ENCODE data around the gene FYB2. TPM values are rescaled to one million over a fixed set of nuclear protein-coding genes. Genes with fewer than 3 reads are reported as not detected.

The FYB2 gene
- total RNA-seq, 2 donors from 2014 or later = not detected

DNA sequence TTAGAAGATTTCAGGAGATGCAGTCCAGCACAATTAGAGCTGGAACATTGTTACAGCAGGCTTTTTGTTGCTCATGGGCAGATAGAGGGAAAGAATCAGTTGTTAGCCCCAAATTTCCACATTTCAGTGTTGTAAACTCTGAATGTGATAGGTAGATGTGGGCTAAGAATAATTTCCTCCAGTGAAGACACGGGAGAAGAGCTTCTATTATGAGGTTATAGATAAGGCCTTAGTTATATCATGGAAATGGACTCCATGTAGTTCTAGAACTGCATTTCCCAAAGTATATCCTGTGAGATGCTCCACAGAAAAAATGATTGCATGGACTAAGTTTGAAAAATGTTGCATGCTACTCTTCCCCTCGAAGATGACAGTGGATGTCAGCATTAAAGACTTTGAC lies 109.2 kb downstream of the FYB2 start:
- Mint-ChIP-seq H3K27me3 (peaks cover 25% of the 10 kb centered on the region), H3K4me3 (no peak overlapping the region), H3K27ac (no peak overlapping the region), H3K4me1 (no peaks in the 10 kb centered on the region), H3K36me3 (ENCODE audit: low read depth) (no peaks in the 10 kb centered on the region)
- ATAC-seq (no peak), DNase-seq (no peak)
- H3K9me3 ChIP-seq (ENCODE audit: control insufficient read depth, low read length, poor library complexity, severe bottlenecking) = no peaks in the 10 kb centered on the region

DNA sequence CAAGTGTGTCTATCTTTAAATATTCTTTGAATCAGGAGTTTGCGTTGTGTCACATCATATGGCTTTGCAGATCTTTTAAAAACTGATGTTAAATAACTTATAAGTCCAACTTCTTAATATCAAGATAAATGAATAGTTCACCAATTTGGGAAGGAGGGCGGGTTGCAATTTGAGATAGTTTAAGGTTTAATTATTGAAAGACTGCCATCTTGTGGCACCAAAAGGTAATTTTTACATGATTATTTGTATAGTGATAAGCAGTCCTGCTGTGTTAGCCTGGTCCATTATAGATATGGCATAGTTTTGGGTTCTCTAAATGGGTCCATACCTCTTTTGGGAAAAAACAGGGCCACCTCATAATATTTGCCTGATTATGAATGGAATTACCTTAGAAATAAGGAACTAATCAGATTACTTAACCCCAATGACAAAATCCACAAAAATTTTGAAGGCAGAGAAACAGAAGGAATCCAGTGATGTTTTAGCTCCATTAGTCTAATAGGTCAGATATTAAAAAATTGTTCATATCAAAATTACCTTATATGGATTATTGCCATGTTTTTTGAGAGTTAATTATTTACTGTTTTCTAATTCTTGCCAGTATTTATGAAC lies 109.8 kb downstream of the FYB2 start:
- no peak overlapping the region for H3K4me3 Mint-ChIP-seq

DNA sequence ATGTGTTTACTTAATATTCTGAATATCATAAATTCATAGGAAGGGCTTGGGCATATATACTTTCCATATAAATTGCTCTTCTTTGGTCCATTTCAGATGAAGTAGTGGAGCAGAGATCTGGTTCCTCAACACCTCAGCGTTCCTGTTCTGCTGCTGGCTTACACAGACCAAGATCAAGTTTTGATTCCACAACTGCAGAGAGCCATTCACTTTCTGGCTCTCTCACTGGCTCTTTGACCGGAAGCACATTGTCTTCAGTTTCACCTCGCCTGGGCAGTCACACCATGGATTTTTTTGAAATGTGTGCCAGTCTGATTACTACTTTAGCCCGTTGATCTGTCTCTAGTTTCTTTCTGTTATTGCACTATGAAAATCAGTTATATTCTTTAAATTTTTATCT lies 111.8 kb downstream of the FYB2 start:
- ATAC-seq (no peak), DNase-seq (no peak)
- no peaks in the 10 kb centered on the region for H3K9me3 ChIP-seq (ENCODE audit: control insufficient read depth, low read length, poor library complexity, severe bottlenecking)
- Mint-ChIP-seq H3K27me3 (peaks cover 21% of the 10 kb centered on the region), H3K27ac (no peak overlapping the region), H3K4me3 (no peak overlapping the region), H3K36me3 (ENCODE audit: low read depth) (no peaks in the 10 kb centered on the region), H3K4me1 (no peaks in the 10 kb centered on the region)

More for the DNA sequence above, 109.8 kb downstream of the FYB2 start:
- ATAC-seq = no peak
- H3K27me3 Mint-ChIP-seq = peaks cover 25% of the 10 kb centered on the region
- no peaks in the 10 kb centered on the region for H3K9me3 ChIP-seq (ENCODE audit: control insufficient read depth, low read length, poor library complexity, severe bottlenecking)
- no peaks in the 10 kb centered on the region for H3K4me1 Mint-ChIP-seq
- no peak for DNase-seq
- H3K36me3 Mint-ChIP-seq (ENCODE audit: low read depth) = no peaks in the 10 kb centered on the region
- no peak overlapping the region for H3K27ac Mint-ChIP-seq

DNA sequence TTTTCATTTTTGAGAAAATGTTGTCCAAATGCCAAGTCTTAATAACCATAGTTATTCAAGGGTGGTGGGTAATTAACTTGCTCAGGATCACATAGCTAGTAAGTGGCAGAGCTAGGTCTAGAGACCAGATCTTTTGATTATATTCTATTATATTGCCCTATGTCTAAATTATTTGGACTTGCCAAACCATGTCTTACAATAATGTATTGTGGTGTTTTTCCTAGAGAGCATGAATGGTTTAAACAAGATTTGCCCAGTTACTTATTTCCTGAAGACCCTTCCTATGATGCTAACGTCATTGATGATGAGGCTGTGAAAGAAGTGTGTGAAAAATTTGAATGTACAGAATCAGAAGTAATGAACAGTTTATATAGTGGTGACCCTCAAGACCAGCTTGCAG lies 115.5 kb downstream of the FYB2 start:
- no peaks in the 10 kb centered on the region for H3K4me1 Mint-ChIP-seq
- no peaks in the 10 kb centered on the region for H3K36me3 Mint-ChIP-seq (ENCODE audit: low read depth)
- peaks cover 13% of the 10 kb centered on the region for H3K27me3 Mint-ChIP-seq
- ATAC-seq (no peak), DNase-seq (no peak)
- H3K27ac Mint-ChIP-seq = no peak overlapping the region
- no peaks in the 10 kb centered on the region for H3K9me3 ChIP-seq (ENCODE audit: control insufficient read depth, low read length, poor library complexity, severe bottlenecking)
- H3K4me3 Mint-ChIP-seq = no peak overlapping the region

DNA sequence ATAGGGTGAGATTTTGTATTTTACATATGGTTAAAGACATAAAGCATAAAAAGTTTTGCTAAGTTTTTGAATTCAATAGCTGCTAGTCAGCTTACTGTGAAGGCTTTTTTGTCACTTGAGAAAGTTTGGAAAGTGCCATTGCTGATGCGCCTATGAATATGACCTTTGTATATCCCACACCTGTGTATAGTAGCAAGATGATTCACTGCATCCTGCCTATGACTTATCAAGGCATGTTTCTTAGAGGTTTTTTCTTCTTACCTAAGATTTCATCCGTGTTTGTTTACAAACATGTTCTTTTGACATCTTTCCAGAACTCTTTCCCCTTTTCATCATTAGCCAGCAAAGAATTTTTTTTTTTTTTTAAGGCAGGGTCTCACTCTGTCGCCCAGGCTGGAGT lies 122.5 kb downstream of the FYB2 start:
- Mint-ChIP-seq H3K4me1 (no peaks in the 10 kb centered on the region), H3K4me3 (no peak overlapping the region), H3K27me3 (peaks cover 11% of the 10 kb centered on the region), H3K36me3 (ENCODE audit: low read depth) (no peaks in the 10 kb centered on the region), H3K27ac (no peak overlapping the region)
- no peaks in the 10 kb centered on the region for H3K9me3 ChIP-seq (ENCODE audit: control insufficient read depth, low read length, poor library complexity, severe bottlenecking)
- ATAC-seq = no peak
- DNase-seq = no peak

DNA sequence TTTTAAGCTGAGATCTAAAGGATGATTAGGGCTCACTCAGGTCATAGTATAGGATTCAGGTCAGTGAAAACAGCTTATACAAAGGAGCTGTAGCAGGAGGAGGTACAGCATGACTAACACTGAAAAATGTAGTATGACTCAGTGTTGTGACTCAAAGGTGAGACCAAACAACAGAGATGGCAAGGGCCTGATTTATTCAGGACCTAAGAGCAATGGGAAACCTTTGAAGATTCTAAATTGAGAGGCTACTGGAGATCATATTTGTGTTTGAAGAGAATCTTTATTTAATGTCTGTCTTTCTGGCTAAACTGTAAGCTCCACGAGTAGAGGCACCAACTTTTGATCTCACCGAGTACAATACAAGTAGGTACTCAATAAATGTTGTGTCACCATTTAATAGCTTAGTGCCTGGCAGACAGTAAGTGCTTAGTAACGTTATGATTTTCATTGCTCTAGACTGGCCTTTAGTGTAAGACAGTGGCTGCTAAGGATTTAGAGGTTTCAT lies 130.6 kb downstream of the FYB2 start:
- Mint-ChIP-seq H3K27me3 (no peaks in the 10 kb centered on the region), H3K27ac (no peak overlapping the region), H3K36me3 (ENCODE audit: low read depth) (no peaks in the 10 kb centered on the region), H3K4me3 (no peak overlapping the region), H3K4me1 (no peaks in the 10 kb centered on the region)
- no peaks in the 10 kb centered on the region for H3K9me3 ChIP-seq (ENCODE audit: control insufficient read depth, low read length, poor library complexity, severe bottlenecking)
- DNase-seq (no peak), ATAC-seq (no peak)

DNA sequence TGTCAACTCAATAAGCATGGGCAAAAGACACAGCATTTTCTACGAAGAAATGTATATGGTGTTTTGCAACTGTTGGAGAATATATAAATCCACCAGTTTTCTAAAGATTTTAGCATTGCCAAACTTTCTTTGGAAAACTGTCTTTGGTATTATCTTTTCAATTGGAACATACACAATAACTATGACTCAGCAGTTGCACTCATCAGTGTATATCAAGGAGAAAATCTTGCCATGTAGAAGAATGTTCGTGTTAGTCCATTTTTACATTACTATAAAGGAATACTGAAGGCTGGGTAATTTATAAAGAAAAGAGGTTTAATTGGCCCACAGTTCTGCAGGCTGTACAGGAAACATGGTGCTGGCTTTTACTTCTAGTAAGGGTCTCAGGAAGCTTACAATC lies 133.0 kb downstream of the FYB2 start:
- H3K4me3 Mint-ChIP-seq = no peak overlapping the region
- H3K27me3 Mint-ChIP-seq = no peaks in the 10 kb centered on the region
- DNase-seq (no peak), ATAC-seq (no peak)
- H3K9me3 ChIP-seq (ENCODE audit: control insufficient read depth, low read length, poor library complexity, severe bottlenecking) = no peaks in the 10 kb centered on the region
- H3K36me3 Mint-ChIP-seq (ENCODE audit: low read depth) = no peaks in the 10 kb centered on the region
- H3K27ac Mint-ChIP-seq = no peak overlapping the region
- H3K4me1 Mint-ChIP-seq = no peaks in the 10 kb centered on the region

DNA sequence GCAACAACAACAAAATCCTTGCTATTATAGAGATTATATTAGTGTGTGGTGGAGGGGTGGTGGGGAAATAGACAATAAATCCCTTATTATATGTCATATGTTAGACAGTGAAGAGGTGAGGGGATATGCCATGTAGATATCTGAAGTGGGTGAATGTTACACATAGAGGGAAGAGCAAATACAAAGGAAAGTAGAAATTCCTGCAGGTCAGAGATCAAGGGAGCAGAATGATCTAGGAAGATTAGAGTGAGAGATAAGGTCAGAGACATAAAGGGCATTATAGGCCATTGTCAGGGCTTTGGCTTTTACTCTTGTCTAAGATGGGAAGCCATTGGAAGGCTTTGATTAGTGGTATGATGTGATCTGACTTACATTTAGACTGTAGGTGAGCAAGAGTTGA lies 135.6 kb downstream of the FYB2 start:
- H3K27me3 Mint-ChIP-seq = no peaks in the 10 kb centered on the region
- H3K4me1 Mint-ChIP-seq = no peaks in the 10 kb centered on the region
- no peak for ATAC-seq
- H3K9me3 ChIP-seq (ENCODE audit: control insufficient read depth, low read length, poor library complexity, severe bottlenecking) = no peaks in the 10 kb centered on the region
- no peak overlapping the region for H3K27ac Mint-ChIP-seq
- H3K4me3 Mint-ChIP-seq = no peak overlapping the region
- no peak for DNase-seq
- no peaks in the 10 kb centered on the region for H3K36me3 Mint-ChIP-seq (ENCODE audit: low read depth)

DNA sequence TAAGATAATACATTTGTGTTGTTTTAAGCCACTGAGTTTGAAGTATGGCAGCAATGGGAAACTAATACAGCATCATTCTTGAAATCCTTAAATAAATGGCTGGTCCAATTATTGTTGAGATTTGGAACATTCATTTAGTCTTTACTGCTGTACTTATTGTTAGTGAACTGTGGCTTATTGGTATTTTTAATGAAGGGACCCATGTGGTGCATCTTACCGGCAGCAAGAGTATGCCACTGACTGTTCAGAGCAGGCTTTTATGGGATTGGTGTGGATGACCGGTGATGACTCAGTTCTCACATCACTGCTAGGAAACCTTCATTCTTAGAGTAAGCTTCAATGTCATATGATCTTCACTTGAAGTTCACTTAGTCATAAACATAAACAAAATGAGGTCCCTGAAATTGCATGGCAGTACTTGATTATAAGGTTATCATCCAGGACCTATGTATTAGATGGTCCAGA lies 142.6 kb downstream of the FYB2 start:
- H3K4me1 Mint-ChIP-seq = no peaks in the 10 kb centered on the region
- H3K36me3 Mint-ChIP-seq (ENCODE audit: low read depth) = no peaks in the 10 kb centered on the region
- no peak overlapping the region for H3K4me3 Mint-ChIP-seq
- ATAC-seq (no peak), DNase-seq (no peak)
- no peaks in the 10 kb centered on the region for H3K27me3 Mint-ChIP-seq
- no peaks in the 10 kb centered on the region for H3K9me3 ChIP-seq (ENCODE audit: control insufficient read depth, low read length, poor library complexity, severe bottlenecking)
- H3K27ac Mint-ChIP-seq = no peak overlapping the region

DNA sequence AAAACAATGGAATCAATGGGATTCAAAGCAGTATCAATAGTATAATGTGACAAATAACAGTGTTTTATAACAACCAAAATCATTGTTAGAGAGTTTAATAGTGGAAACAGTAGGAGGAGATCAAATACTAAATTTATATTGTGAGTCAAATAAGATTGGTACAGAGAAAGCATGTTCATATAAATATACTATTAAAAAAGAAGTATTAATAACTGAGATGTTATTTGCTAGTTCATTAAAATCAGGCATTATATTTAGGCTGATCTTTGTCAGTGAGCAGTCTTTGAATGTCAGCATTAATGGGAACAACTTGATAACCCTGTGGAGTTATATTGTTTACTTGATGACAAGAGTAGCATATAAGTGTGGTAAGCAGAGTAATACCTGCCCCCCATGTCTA lies 143.4 kb downstream of the FYB2 start:
- no peaks in the 10 kb centered on the region for H3K9me3 ChIP-seq (ENCODE audit: control insufficient read depth, low read length, poor library complexity, severe bottlenecking)
- DNase-seq (no peak), ATAC-seq (no peak)
- Mint-ChIP-seq H3K27ac (no peak overlapping the region), H3K4me1 (no peaks in the 10 kb centered on the region), H3K36me3 (ENCODE audit: low read depth) (no peaks in the 10 kb centered on the region), H3K27me3 (no peaks in the 10 kb centered on the region), H3K4me3 (no peak overlapping the region)

DNA sequence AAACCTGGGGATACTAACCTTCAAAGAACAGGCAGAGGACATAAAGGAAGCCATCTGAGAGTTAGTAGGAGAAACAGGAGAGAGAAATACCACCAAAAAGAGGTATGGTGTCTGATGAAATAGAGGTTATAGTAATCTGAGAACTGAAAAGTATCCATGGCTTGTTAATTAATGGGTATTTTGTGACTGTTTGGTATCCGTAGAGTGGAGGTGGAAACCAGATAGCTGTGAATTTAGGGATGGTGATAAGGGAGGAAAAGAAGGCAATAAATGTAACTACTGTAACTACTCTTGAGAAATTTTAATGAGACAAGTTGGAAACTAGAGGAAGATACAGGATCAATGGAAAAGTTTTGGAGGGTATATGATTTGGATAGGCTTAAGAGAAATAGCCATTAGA lies 146.6 kb downstream of the FYB2 start:
- Mint-ChIP-seq H3K27ac (no peak overlapping the region), H3K4me3 (no peak overlapping the region), H3K27me3 (peaks cover 15% of the 10 kb centered on the region), H3K4me1 (no peaks in the 10 kb centered on the region), H3K36me3 (ENCODE audit: low read depth) (no peaks in the 10 kb centered on the region)
- DNase-seq (no peak), ATAC-seq (no peak)
- H3K9me3 ChIP-seq (ENCODE audit: control insufficient read depth, low read length, poor library complexity, severe bottlenecking) = no peaks in the 10 kb centered on the region

DNA sequence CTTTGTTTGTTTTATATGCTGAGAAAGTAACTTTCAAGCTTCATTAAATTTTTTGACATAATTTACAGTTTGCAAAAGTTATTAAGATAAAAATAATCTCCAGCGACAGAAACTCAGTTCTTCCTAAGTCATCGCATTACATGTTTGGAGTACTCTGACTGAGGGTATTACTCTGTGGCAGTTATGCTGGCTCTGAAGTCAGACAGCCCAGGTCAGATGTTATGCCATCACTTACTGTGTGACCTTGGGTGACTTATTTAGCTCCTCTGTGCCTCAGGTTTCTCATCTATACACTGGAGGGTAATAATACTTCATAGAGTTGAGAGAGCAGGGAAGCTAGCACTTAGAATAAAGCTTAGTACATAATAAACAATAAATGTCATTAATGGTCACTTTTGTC lies 147.7 kb downstream of the FYB2 start:
- no peak for ATAC-seq
- no peaks in the 10 kb centered on the region for H3K9me3 ChIP-seq (ENCODE audit: control insufficient read depth, low read length, poor library complexity, severe bottlenecking)
- H3K27ac Mint-ChIP-seq = no peak overlapping the region
- H3K36me3 Mint-ChIP-seq (ENCODE audit: low read depth) = no peaks in the 10 kb centered on the region
- H3K27me3 Mint-ChIP-seq = peaks cover 19% of the 10 kb centered on the region
- DNase-seq = no peak
- H3K4me3 Mint-ChIP-seq = no peak overlapping the region
- H3K4me1 Mint-ChIP-seq = no peaks in the 10 kb centered on the region

DNA sequence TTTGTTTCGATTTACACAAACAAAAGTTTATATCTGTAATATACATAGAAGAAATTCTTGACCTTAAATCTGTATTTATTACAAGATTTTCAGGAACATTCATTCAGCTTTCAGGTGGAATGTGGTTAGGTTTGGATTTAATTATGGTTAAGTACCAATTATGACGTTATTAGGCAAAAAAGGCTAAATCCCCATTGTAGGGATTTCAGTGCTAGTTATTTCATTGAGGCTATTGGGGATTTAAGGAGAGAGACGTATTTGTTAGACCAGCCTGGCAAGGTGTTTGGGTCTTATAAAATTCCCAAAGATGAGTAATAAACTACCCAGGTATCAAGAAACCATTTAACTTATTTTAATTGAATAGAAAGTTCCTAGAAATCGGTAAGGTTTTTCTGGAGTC lies 148.1 kb downstream of the FYB2 start:
- no peaks in the 10 kb centered on the region for H3K9me3 ChIP-seq (ENCODE audit: control insufficient read depth, low read length, poor library complexity, severe bottlenecking)
- H3K4me3 Mint-ChIP-seq = no peak overlapping the region
- peaks cover 24% of the 10 kb centered on the region for H3K27me3 Mint-ChIP-seq
- no peaks in the 10 kb centered on the region for H3K36me3 Mint-ChIP-seq (ENCODE audit: low read depth)
- ATAC-seq = no peak
- DNase-seq = no peak
- no peak overlapping the region for H3K27ac Mint-ChIP-seq
- no peaks in the 10 kb centered on the region for H3K4me1 Mint-ChIP-seq

DNA sequence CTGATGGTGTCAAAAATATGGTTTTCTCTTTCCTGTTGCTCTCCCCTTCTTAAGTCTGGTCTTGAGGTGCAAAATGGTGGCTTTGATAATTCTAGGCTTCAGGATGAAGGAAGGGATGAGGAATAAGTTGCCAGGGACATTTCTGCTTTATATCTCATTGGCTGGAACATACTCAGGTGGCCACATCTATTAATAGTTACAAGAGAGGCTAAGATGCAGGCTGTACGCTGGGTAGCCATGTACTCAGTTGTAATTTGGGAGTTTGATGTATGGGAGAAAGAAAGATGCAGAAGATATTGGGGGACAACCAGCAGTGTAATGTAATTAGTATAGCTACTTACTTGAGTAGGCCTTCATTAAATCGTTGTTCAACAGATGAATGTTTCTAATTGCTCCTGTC lies 148.9 kb downstream of the FYB2 start:
- Mint-ChIP-seq H3K4me1 (no peaks in the 10 kb centered on the region), H3K27ac (no peak overlapping the region), H3K4me3 (no peak overlapping the region), H3K36me3 (ENCODE audit: low read depth) (no peaks in the 10 kb centered on the region), H3K27me3 (peaks cover 31% of the 10 kb centered on the region)
- ATAC-seq = no peak
- no peak for DNase-seq
- no peaks in the 10 kb centered on the region for H3K9me3 ChIP-seq (ENCODE audit: control insufficient read depth, low read length, poor library complexity, severe bottlenecking)

Data from T-helper 17 cell (primary cell).